K562 (cell line): Measurements from ENCODE around the gene BRPF1. TPM values are rescaled to one million over a fixed set of nuclear protein-coding genes. Genes with fewer than 3 reads are reported as not detected.

Experiments used
- ATAC-seq: fragments of 200-7000 bp; cut with Tn5 transposase; 3 replicates; pipeline ENCODE4 v1.9.1; 2020; ENCODE audit warnings: moderate library complexity
- BruUV-seq: library from RNA; stranded (reverse); fragments of 400-500 nt; replicated peaks from 2 replicates; lab custom pipeline; 2021; lab: Mats Ljungman, UMichigan
- CTCF ChIA-PET: fragments of 300-600 bp; formaldehyde crosslinking; extraction: SDS; loops from one replicate; lab custom pipeline; 2021; ENCODE audit warnings: low intra/inter-chr PET ratio; lab: Yijun Ruan, JAX
- POLR2A ChIA-PET: fragments of 300-600, 350-650 bp; sonication (Branson Sonifier 250); formaldehyde crosslinking; extraction: SDS; loops from one replicate; lab custom pipeline; 2021; ENCODE audit warnings: antibody characterized with exemption, inconsistent platforms; lab: Yijun Ruan, JAX
- DNase-seq, 4 experiments: peaks; one replicate each; pipeline versions ENCODE4 v3.0.0 to v3.0.0-alpha.2; 2011 to 2018; ENCODE audit warnings: low spot score in 3 of 4, mixed read lengths in 3 of 4; ENCODE audit errors: extremely low read depth in 1 of 4
- FAIRE-seq: peaks from 2 replicates; lab custom pipeline; 2011; peaks lifted over from hg19 to GRCh38; lab: Jason Lieb, UNC
- H2AFZ ChIP-seq: 2 replicates; pipeline ENCODE4 v1.6.0; 2011; ENCODE audit warnings: low read depth, low read length, control low read depth, inconsistent platforms
- H3K27ac ChIP-seq: fragments of 200-600 bp; 3 replicates; pipeline ENCODE4 v1.8.0; 2011; ENCODE audit warnings: low read depth, mild to moderate bottlenecking, control low read depth, inconsistent platforms, low read length, moderate library complexity, mixed read lengths; ENCODE audit errors: extremely low read depth
- H3K27me3 ChIP-seq, 2 experiments: fragments of 300-600 bp in 1 of 2; 2 replicates in 1 of 2; 3 replicates in 1 of 2; pipeline versions ENCODE4 v1.6.0 to v1.8.0; 2011; ENCODE audit warnings: inconsistent platforms in 2 of 2, low read length in 2 of 2, mild to moderate bottlenecking in 1 of 2, mixed read lengths in 1 of 2, moderate library complexity in 1 of 2; ENCODE audit not compliant: control insufficient read depth in 2 of 2, insufficient read depth in 2 of 2
- H3K36me3 ChIP-seq: fragments of 300-600 bp; 3 replicates; pipeline ENCODE4 v1.8.0; 2011; ENCODE audit warnings: mild to moderate bottlenecking, low read length, inconsistent platforms; ENCODE audit not compliant: control insufficient read depth, insufficient read depth
- H3K4me1 ChIP-seq, 2 experiments: fragments of 200-600 bp in 1 of 2; replicated peaks in 1 of 2; 2 replicates in 1 of 2; 3 replicates in 1 of 2; pipeline versions ENCODE4 v1.5.1 to v1.8.0; 2011; ENCODE audit warnings: inconsistent platforms in 2 of 2, low read length in 2 of 2, mild to moderate bottlenecking in 1 of 2, mixed read lengths in 1 of 2, moderate library complexity in 1 of 2; ENCODE audit not compliant: control insufficient read depth in 2 of 2, insufficient read depth in 2 of 2
- H3K4me2 ChIP-seq: 2 replicates; pipeline ENCODE4 v1.6.1; 2011; ENCODE audit warnings: low read length, control low read depth, inconsistent platforms, mixed read lengths; ENCODE audit not compliant: insufficient read depth
- H3K4me3 ChIP-seq: fragments of 200-600 bp; sonication (generic), shearing (Covaris generic); 2 replicates; pipeline ENCODE4 v1.5.1; 2016; ENCODE audit warnings: control low read depth, inconsistent platforms
- H3K79me2 ChIP-seq: fragments of 200-600 bp; 3 replicates; pipeline ENCODE4 v1.8.0; 2011; ENCODE audit warnings: low read length, inconsistent platforms; ENCODE audit not compliant: control insufficient read depth, insufficient read depth
- H3K9ac ChIP-seq, 2 experiments: 2 replicates each; pipeline versions ENCODE4 v1.6.0 to v1.6.1; 2011; ENCODE audit warnings: low read depth in 2 of 2, low read length in 2 of 2, control low read depth in 1 of 2, inconsistent platforms in 1 of 2, mild to moderate bottlenecking in 1 of 2, mixed read lengths in 1 of 2; ENCODE audit not compliant: insufficient read depth in 1 of 2
- H3K9me1 ChIP-seq: one replicate; pipeline ENCODE4 v1.6.0; 2011; ENCODE audit warnings: inconsistent platforms, mild to moderate bottlenecking, low read length, moderate library complexity; ENCODE audit not compliant: control insufficient read depth, insufficient read depth
- H3K9me3 ChIP-seq: replicated peaks from 2 replicates; pipeline ENCODE4 v1.5.1; 2011; ENCODE audit warnings: low read depth, low read length, inconsistent platforms; ENCODE audit not compliant: control insufficient read depth, insufficient read depth
- H4K20me1 ChIP-seq: replicated peaks from 2 replicates; pipeline ENCODE4 v1.6.1; 2011; ENCODE audit warnings: low read length, inconsistent platforms, mixed read lengths; ENCODE audit not compliant: control insufficient read depth, insufficient read depth
- GTF2E2 ChIP-seq: fragments of 200-800 bp; sonication (Bioruptor generic); IDR thresholded peaks from 2 replicates; pipeline ENCODE4 v1.6.1; 2016; ENCODE audit warnings: missing genetic modification characterization, missing compliant biosample characterization
- POLR2G ChIP-seq: fragments of 200-400 bp; formaldehyde crosslinking; IDR thresholded peaks from 2 replicates; pipeline ENCODE4 v1.6.1; 2017; ENCODE audit warnings: low read depth, mild to moderate bottlenecking, antibody characterized with exemption, low read length, moderate library complexity
- RBFOX2 ChIP-seq: fragments of 200-400 bp; formaldehyde crosslinking; IDR thresholded peaks from 2 replicates; pipeline ENCODE4 v1.6.1; 2017; ENCODE audit warnings: low read depth, mild to moderate bottlenecking, low read length, moderate library complexity
- TFE3 ChIP-seq: fragments of 450-650 bp; formaldehyde crosslinking; IDR thresholded peaks from 2 replicates; pipeline ENCODE4 v1.4.0; 2020; ENCODE audit warnings: mild to moderate bottlenecking, mixed read lengths
- WGBS: fragments of 100-300 bp; shearing (Covaris generic); methylation state at CpG from one replicate; pipeline ENCODE4 v1.1.6; 2016; ENCODE audit warnings: low coverage, mixed read lengths; ENCODE audit not compliant: insufficient coverage; ENCODE audit errors: missing lambda C conversion rate; 5-methylcytosine and 5-hydroxymethylcytosine counted together
- in situ Hi-C: fragments of 300-500 bp; cut with MboI; formaldehyde crosslinking; loops from 4 replicates; pipeline ENCODE4 v1.15.0; 2018; ENCODE audit warnings: inconsistent platforms, mixed read lengths
- intact Hi-C: fragments of 100-400 bp; cut with micrococcal nuclease; formaldehyde crosslinking; loops from 2 replicates; pipeline ENCODE4 v1.14.2; 2022
- polyA plus RNA-seq, 8 experiments: library from polyadenylated mRNA; depleted of rRNA in 4 of 8; stranded (reverse) in 5 of 8; unstranded in 3 of 8; fragments of >200 nt; fragmentation: Nextera tagmentation in 2 of 8; fragmentation: Illumina TruSeq in 1 of 8; extraction: Ambion mirVana in 2 of 8; extraction: Trizol in 1 of 8; gene quantifications; 2 replicates each; pipeline versions ENCODE4 v1.2.1 to v1.2.3, GENCODE V29; 2011 to 2014; ENCODE audit warnings: inconsistent platforms in 1 of 8, missing spikeins in 1 of 8
- total RNA-seq, 7 experiments: library from RNA; depleted of rRNA in 6 of 7; stranded (reverse); fragments of >200 nt in 6 of 7; fragmentation: Illumina TruSeq in 2 of 7; extraction: Trizol in 2 of 7; gene quantifications; 2 replicates each; pipeline versions ENCODE4 v1.2.1 to v1.2.3, GENCODE V29; 2011 to 2021; ENCODE audit warnings: low replicate concordance in 1 of 7

Gene BRPF1
- total and polyA plus RNA-seq, 9 of the 15 experiments (the other 6 are each of a cell fraction or from before 2014, with no cell fraction given), result 1.1 to 40.2 (median 23.5) TPM

GRCh38 chr3:9783954-9784353 lies 52.4 kb downstream of the BRPF1 start:
- intact Hi-C loops, result loop anchor here (5.0 kb wide), 1 partner anchor 148 kb away; the partner anchor contains the start of gene CRELD1

More at GRCh38 chr3:9783954-9784353, 52.4 kb downstream of the BRPF1 start:
- TF ChIP-seq TFE3 (no peak), GTF2E2 (tag) (no peak), POLR2G (peak; percentile 52), RBFOX2 (peak; percentile 41; the same call in 1 of the 2 replicates)
- no peaks in the 10 kb centered on the region for H3K79me2 ChIP-seq
- H3K4me1 ChIP-seq, result peaks cover 40 to 45% of the 10 kb centered on the region in 2 experiments
- no peaks in the 10 kb centered on the region for H3K9me1 ChIP-seq
- ChIA-PET POLR2A (interaction anchor here (3.1 kb wide), 1 partner anchor 10 kb away, joined by 21 read pairs; the partner anchor contains the start of gene ARPC4), CTCF (no interaction called here)
- in situ Hi-C loops, result no loop called here
- no peaks in the 10 kb centered on the region for H4K20me1 ChIP-seq
- no peak for DNase-seq
- ATAC-seq, result no peak
- no peak for FAIRE-seq
- no peak overlapping the region for H3K4me3 ChIP-seq
- H3K9ac ChIP-seq, result peak overlapping the region in 1 of 2 experiments; percentile 73; a peak in 2 of 4 replicates
- H3K4me2 ChIP-seq, result no peak overlapping the region
- no peak overlapping the region for H3K27ac ChIP-seq
- peaks cover 65% of the 10 kb centered on the region for H3K36me3 ChIP-seq
- no peaks in the 10 kb centered on the region for H3K27me3 ChIP-seq
- WGBS, result 92% methylated on average over 14 of the region's 14 CpGs
- H2AFZ ChIP-seq, result no peak overlapping the region
- H3K9me3 ChIP-seq, result no peaks in the 10 kb centered on the region
- BruUV-seq, result no TSS peak
